ENCODE measurements around the gene CCL7.
"Not testable (repeated sequence)": the region's sequence is repeated elsewhere in the genome, so short reads cannot be mapped to it uniquely, and the experiment has no call there.

Gene CCL7

GRCh38 chr17:34269969-34270368, at the start of gene CCL7:
Gene CCL7, plus strand, starts transcription at chr17:34270221. Its CDS starts 70 bp downstream, at chr17:34270291.
- DNase-seq = no peak

GRCh38 chr17:34220752-34221395, 49.1 kb upstream of the CCL7 start:
- DNase-seq = no peak

DNA sequence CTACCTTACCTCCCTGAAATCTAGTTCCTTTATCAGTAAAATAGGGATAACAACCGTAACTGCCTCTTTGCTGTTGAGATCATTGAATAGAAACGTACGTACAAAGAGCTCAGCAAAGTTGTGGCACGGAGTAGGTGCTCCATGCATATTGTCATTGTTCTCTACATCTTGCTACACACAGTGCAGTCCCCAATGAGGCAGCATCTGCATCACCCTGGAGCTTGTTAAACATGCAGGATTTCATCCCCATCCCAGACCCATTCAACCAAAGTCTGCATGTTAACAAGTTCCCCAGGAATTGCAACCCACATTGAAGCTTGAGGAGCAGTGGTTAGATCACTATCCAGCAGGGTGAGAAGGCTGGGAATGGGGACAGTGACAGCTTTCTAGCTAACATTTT, 48.6 kb upstream of the CCL7 start:
- no peak for DNase-seq

- DNase-seq = no peak
These were observed 47.1 kb upstream of the CCL7 start for GRCh38 chr17:34222722-34223497.

GRCh38 chr17:34225046-34225445, 45.0 kb upstream of the CCL7 start:
- no peak for DNase-seq

DNA sequence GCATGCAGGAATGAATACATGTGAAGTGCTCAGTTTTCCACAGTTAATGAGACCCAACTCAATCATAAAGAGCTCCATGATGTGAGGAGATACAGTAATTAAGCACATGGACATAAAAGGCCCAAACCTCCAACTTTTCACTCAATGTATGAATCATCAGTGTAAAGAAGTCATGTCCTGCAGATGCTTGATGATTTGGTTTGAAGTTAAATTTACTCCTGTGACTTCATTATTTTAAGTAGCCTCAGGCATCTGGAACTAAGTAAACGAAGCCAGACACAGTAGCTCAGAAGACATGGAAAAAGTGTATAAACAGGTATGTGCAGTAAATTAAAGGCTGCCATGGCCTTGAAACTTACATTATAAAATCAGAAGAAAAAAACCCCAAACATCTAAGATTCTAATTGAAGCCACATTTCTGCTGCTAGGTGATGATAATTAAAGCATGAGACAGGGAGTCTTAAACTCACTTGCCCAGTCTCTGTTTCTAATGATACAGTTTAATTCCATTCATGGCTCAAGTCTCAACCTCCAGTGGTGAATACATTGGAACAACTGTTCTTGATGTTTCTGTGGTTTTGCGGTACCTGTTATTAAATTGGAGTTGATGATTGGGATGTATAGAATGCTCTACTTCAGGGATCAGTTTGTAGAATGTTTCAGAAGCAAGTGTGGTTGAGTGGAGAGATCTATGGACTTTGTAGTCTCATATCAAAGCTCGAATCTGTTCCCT, 43.8 kb upstream of the CCL7 start:
- DNase-seq = no peak

GRCh38 chr17:34226744-34227034, 43.3 kb upstream of the CCL7 start:
- no peak for DNase-seq

DNA sequence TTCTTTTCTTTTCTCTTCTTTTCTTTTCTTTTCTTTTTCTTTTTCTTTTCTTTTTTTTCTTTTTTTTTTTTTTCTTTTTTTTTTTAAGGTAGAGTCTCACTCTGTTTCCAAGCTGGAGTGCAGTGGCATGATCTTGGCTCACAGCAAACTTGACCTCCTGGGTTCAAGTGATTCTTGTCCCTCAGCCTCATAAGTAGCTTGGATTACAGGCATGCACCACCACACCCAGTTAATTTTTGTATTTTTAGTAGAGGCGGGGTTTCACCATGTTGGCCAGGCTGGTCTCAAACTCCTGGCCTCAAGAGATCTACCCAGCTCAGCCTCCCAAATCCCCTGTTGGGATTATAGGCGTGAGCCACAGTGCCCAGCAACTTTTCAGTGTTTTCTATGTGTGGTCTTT, 42.7 kb upstream of the CCL7 start:
- DNase-seq = not testable (repeated sequence)

GRCh38 chr17:34227707-34228106, 42.3 kb upstream of the CCL7 start:
- no peak for DNase-seq

DNA sequence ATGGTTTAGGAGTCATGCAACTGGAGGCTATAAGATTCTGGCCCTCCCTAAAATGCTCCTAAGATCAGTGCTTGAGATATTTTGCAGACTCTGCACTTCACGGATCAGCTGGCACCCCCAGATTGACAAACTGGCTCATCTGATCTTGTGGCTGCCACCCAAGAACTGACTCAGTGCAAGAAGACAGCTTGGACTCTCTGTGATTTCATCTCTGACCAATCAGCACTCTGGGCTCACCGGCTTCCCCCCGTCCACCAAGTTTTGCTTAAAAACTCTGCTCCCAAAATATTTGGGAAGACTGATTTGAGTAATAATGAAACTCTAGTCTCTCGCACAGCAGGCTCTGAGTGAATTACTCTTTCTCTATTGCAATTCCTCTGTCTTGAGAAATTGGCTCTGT, 41.2 kb upstream of the CCL7 start:
- no peak for DNase-seq

DNA sequence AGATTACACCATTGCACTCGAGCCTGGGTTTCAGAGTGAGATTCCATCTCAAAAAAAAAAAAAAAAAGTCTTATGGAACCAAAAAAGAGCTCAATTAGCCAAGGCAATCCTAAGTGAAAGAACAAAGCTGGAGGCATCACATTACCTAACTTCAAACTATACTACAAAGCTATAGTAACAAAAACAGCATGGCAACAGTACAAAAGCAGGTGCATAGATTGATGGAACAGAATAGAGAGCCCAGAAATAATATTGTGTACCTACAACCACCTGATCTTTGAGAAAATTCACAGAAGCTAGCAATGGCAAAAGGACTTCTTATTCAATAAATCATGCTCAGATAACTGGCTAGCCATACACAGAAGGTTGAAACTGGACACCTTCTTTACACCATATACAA, 39.7 kb upstream of the CCL7 start:
- no peak for DNase-seq

- DNase-seq = no peak
These were observed 35.4 kb upstream of the CCL7 start for GRCh38 chr17:34234616-34235015.

DNA sequence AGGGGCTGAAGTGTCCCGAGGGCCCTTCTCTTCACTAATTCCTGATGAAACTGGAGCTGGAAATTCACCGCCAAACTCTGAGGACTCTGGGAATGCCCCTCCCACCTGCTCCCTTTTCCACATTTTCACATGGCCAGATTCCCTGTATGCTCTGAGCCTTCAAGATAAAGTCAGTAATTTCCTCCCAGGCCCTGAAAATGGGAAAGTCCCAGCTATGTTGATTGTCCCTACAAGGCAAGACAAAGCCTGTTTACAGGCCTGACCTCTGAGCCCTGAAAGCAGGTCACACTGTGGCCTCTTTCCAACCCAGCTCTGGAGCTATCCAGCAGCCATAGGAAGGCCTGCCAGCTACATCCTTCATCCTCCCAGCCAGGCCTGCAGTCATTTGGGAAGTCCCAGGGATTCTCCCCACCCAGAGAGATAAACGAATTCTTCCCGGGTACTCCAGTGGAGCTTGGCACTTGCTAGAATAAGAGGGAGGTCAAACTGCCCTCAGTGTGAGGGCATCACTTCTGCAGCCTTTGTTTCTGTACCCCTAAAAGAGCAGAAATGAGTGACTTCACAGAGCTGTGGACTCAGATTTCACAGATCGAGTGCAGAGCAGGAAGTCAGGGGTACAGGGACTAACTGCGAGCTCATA, 34.5 kb upstream of the CCL7 start:
- no peak for DNase-seq

GRCh38 chr17:34236281-34236892, 33.6 kb upstream of the CCL7 start:
- DNase-seq = no peak

DNA sequence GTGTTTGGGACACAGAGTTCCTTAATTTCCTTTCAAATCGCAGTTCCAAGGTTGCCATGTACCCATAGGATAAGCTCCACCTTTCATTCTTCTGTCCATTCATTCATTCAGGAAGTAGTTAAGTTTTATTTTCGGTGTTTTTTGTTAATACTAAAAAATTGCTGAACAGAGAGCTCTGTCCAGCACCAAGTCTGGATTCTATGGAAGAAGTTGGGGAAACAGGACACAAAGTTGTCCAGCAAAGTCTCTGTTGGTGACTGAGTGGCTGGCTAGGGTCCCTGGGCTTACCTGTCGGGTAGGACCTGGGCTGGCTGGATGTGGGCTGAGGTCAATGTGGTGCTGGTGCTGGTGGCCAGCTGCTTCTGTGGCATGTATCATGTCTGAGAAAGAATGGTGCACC, 32.6 kb upstream of the CCL7 start:
- no peak for DNase-seq

DNA sequence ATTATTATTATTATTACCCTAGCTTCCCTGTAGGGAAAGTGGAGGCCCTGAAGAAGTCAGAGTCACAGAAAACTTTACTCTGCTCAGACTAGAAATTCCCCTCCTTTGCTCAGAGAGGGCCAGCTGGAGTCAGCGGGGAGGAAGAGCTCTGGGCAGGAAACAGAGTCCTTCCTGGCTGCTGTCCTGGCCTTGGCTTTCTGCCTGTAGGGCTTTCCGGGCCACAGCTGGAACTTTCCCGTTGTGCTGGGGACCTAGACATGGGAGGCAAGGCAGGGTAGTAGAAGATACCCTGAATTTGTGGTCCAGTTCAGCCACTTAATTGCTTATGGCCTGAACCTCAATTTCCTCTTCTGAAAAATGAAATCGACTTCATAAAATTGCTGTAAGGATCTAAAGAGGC, 29.0 kb upstream of the CCL7 start:
- DNase-seq = no peak

DNA sequence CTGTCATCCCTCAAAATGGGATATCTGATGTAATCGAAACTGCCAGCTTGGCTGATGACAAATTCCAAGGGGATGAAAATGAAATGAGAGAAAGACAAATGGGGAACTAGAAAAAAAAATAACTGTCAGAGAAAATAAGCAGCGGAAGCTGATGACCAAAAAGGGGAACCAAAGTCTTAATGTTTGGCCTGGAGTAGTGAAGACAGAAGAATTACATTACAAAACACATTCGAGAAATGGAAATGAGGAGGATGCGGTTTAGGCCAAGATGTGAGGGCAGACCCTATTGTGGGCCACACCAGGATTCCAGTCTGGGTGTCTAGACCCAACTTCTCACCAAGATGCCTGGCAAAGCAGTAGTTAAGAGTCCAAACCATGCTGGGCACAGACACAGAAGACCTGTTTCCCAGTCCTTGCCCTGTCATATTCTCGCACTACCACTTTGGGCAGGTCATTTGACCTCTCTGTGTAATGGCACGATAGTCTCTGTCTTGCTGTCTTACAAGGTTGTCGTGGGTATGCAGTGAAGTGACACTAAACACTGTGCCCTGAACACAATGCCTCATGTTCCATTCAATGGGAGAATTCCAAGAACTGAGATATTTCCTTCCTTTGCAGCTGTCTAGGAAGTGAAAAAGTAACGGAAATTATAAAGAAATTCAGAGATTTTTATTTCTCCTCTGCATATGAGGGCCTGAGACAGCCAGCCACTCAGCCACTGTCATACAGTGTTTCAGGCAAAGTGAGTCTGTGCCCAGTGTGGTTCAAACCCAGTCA, 27.2 kb upstream of the CCL7 start:
- no peak for DNase-seq

- no peak for DNase-seq
These were observed 26.4 kb upstream of the CCL7 start for GRCh38 chr17:34243364-34244320.

DNA sequence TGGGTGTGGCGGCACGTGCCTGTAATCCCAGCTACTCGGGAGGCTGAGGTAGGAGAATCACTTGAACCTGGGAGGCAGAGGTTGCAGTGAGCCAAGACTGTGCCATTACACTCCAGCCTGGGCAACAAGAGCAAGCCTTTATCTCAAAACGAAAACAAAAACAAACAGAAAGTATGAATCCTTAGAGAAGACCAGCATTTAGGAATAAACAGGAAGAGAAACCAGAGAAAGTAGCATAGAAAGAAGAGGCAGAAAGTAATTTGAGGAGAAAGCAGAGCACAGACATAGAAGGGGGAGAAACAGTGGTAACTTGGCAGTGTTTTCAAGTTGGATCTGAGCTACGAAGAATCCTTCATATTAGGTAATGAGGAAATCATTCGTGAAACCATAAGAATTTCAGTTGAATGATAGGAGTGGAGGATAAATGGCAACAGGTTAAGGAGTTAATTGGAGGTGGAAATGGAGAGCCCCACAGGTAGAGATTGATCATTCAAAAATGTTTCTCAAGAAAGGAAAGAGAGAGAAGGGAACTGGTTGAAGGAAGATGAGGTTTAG, 24.6 kb upstream of the CCL7 start:
- no peak for DNase-seq

DNA sequence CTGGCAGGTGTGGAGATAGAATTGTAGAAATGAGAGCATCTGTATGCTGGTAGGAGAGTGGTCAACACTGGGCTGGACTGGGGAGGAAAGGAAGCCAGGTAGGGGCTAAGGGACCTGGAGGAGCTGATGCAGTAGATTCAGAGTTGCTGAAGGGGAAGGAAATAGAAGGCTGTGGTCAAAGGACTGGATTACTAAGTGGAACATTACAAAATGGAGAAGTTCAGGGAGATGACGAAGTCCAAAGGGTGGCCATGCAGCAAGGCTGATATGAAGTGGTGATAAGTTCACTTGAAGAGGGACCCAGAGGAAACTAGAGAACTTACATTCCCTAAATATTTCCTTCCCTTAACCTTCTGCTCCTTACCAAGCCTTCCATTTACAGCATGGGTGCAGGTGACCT, 23.6 kb upstream of the CCL7 start:
- no peak for DNase-seq

DNA sequence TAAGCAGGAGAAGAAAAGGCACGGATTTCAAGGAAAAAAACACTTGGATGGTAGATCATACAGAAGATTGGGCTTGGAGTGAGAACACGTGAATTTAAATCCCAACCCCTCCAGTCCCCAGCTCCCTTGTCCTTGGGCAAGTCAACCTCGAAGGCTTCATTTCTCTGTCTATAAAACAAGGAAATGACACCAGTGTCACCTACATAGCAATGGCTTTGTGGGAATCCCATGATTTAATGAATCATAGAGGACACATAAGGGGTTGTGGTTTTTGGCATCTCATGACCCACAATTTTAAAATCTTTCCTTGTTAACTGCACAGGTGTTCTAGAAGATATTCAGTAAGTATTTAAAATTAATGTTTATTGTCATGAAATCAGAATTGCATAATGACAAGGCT, 23.1 kb upstream of the CCL7 start:
- no peak for DNase-seq

All from CD4-positive, alpha-beta T cell treated with Interleukin-4 for 4 hours (primary cell).